GM12874 (cell line): ENCODE results near the gene NFE2L1.

Experiments
- CTCF ChIP-seq: IDR thresholded peaks from 2 replicates; pipeline ENCODE4 v1.5.1; 2011; ENCODE audit warnings: low read depth, mild to moderate bottlenecking, control low read depth, low read length, moderate library complexity; ENCODE audit not compliant: insufficient read depth

The NFE2L1 gene

GRCh38 chr17:48045316-48046001 is 2.7 kb upstream of the NFE2L1 start:
- no peak for TF ChIP-seq CTCF

- no peak for TF ChIP-seq CTCF
Measured at GRCh38 chr17:48046296-48046695, 1.9 kb upstream of the NFE2L1 start.

DNA sequence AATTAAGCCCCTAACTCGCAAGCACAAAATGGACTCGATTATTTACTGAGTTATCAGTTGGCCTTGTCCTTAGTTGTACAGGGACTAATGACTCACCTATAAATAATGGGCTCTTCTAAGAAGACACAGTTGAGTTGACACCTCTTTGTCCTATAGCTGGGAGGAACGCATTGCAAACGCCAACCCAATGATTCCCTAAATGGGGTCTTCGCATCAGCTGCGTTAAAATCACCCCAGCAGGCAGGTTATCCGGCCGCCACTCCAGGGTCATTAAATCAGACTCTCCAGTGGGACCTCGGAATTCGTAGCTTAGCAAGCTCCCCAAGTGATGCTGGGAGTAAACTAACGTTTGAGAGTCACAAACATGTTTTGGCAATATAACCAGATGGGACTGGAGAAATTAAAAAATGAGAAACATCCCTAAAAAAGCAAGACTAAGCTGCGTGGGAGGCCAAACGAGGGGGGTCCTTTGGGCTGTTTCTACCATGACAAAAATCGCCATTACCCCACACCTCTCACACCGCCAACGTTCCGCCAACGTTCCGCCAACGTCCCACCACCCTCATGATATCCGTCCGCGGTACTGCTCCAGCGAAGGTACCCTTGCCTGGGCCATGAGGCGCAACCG is 932 bp upstream of the NFE2L1 start:
- TF ChIP-seq CTCF = no peak

- no peak for TF ChIP-seq CTCF
Measured at GRCh38 chr17:48048384-48049126, 396 bp downstream of the NFE2L1 start.

DNA sequence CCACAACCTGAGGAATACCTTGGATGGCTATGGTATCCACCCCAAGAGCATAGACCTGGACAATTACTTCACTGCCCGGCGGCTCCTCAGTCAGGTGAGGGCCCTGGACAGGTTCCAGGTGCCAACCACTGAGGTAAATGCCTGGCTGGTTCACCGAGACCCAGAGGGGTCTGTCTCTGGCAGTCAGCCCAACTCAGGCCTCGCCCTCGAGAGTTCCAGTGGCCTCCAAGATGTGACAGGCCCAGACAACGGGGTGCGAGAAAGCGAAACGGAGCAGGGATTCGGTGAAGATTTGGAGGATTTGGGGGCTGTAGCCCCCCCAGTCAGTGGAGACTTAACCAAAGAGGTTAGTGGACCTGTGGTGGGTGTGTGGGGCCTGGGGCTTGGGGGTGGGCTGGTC is 3.1 kb downstream of the NFE2L1 start:
- no peak for TF ChIP-seq CTCF

DNA sequence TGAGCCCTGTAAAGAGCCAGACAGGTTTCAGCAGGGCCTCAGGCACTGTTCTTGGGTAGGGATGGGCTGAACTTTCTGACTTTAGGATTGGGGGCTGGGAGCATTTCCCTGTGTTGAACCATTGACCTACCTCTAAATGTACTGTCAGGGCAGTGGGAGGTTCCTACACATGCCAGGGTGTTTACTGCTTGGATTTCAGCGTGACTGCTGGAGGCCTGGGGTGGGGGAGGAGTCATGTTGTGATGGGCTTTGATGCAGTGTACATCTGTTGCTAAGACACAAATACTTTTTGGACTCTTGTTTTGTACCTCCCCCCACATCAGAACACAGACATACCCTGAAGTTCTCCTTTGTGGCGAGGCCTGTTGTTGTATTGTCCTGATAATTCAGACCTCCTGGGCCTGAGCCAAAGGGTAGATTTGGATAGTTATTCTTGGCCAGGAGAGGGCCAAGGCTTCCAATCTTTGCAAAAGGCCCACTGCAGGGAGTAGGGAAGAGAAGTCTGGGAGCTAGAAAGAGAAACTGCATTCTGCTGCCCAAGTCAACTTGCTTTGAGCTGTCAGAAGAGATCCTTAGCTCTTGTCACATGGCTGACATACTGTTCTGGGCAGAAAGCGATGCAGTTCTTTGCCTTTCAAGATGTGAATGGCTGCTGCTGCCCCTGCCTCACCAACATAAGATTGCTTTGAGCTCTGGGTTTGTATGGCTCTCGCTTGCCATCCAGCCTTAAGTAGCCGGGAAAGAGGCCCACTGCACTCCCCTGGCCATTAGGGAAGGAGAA is 3.7 kb downstream of the NFE2L1 start:
- TF ChIP-seq CTCF = no peak

GRCh38 chr17:48052956-48053757 is 5.0 kb downstream of the NFE2L1 start:
- no peak for TF ChIP-seq CTCF
